ENCODE data around the gene APBB1.

The APBB1 gene

GRCh38 chr11:6345366-6345765, 73.5 kb downstream of the APBB1 start:
- H2AFZ ChIP-seq (ENCODE audit: low read depth): no peak overlapping the region
- no peak overlapping the region for H3K4me2 ChIP-seq
- H3K9ac ChIP-seq: no peak overlapping the region
- H3K27ac ChIP-seq: no peak overlapping the region
- no peak overlapping the region for H3K4me3 ChIP-seq (IDR thresholded peaks at IDR 0.05; ENCODE audit: insufficient read depth, low read depth, low read length)
- no peaks in the 10 kb centered on the region for H3K4me1 ChIP-seq (ENCODE audit: low read depth, poor library complexity, severe bottlenecking)
- no peaks in the 10 kb centered on the region for H3K36me3 ChIP-seq (ENCODE audit: insufficient read depth)
- H4K20me1 ChIP-seq (ENCODE audit: insufficient read depth): no peaks in the 10 kb centered on the region
- H3K27me3 ChIP-seq (ENCODE audit: insufficient read depth, low read depth): no peaks in the 10 kb centered on the region
- no peaks in the 10 kb centered on the region for H3K79me2 ChIP-seq (ENCODE audit: insufficient read depth, low read depth)
- no peak for TF ChIP-seq CTCF (conservative IDR thresholded peaks at IDR 0.05; ENCODE audit: low read depth, low read length)
